ENCODE data around the gene VSIG2.
"Not testable (repeated sequence)": the region's sequence is repeated elsewhere in the genome, so short reads cannot be mapped to it uniquely, and the experiment has no call there.

Gene VSIG2

GRCh38 chr11:124751741-124752470, at the start of gene VSIG2:
VSIG2 (minus strand) TSS chr11:124752255; CDS start chr11:124752137, 118 bp downstream.
- no peak for DNase-seq (ENCODE audit: low read depth in 1 of 2, low spot score in 1 of 2)

- DNase-seq (ENCODE audit: low read depth in 1 of 2, low spot score in 1 of 2): no peak
Observed at GRCh38 chr11:124801014-124801413, 49.0 kb upstream of the VSIG2 start.

- peak; percentile 53 to 73 for DNase-seq (ENCODE audit: low read depth in 1 of 2, low spot score in 1 of 2)
Observed at GRCh38 chr11:124800226-124800929, 48.3 kb upstream of the VSIG2 start, which contains the start of gene MSANTD2. MSANTD2 (minus strand) TSS chr11:124800406; CDS start chr11:124800380, 26 bp downstream.

- DNase-seq (ENCODE audit: low read depth in 1 of 2, low spot score in 1 of 2): peak; percentile 7 to 17
Observed at GRCh38 chr11:124799348-124800225, 47.5 kb upstream of the VSIG2 start.

- no peak for DNase-seq (ENCODE audit: low read depth in 1 of 2, low spot score in 1 of 2)
Observed at GRCh38 chr11:124798991-124799347, 46.9 kb upstream of the VSIG2 start.

- DNase-seq (ENCODE audit: low read depth in 1 of 2, low spot score in 1 of 2): no peak
Observed at GRCh38 chr11:124796312-124796711, 44.3 kb upstream of the VSIG2 start.

GRCh38 chr11:124793466-124794278, 41.6 kb upstream of the VSIG2 start:
- DNase-seq (ENCODE audit: low read depth in 1 of 2, low spot score in 1 of 2): no peak

GRCh38 chr11:124791626-124792341, 39.7 kb upstream of the VSIG2 start:
- no peak for DNase-seq (ENCODE audit: low read depth in 1 of 2, low spot score in 1 of 2)

GRCh38 chr11:124788521-124788920, 36.5 kb upstream of the VSIG2 start:
- DNase-seq (ENCODE audit: low read depth in 1 of 2, low spot score in 1 of 2): no peak

- DNase-seq (ENCODE audit: low read depth in 1 of 2, low spot score in 1 of 2): no peak
Observed at GRCh38 chr11:124784051-124784450, 32.0 kb upstream of the VSIG2 start.

- no peak for DNase-seq (ENCODE audit: low read depth in 1 of 2, low spot score in 1 of 2)
Observed at GRCh38 chr11:124783002-124783401, 30.9 kb upstream of the VSIG2 start.

GRCh38 chr11:124779568-124779967, 27.5 kb upstream of the VSIG2 start:
- DNase-seq (ENCODE audit: low read depth in 1 of 2, low spot score in 1 of 2): no peak

- no peak for DNase-seq (ENCODE audit: low read depth in 1 of 2, low spot score in 1 of 2)
Observed at GRCh38 chr11:124778281-124778680, 26.2 kb upstream of the VSIG2 start.

- DNase-seq (ENCODE audit: low read depth in 1 of 2, low spot score in 1 of 2): no peak
Observed at GRCh38 chr11:124776865-124777645, 25.0 kb upstream of the VSIG2 start.

GRCh38 chr11:124770959-124771358, 18.9 kb upstream of the VSIG2 start:
- not testable (repeated sequence) for DNase-seq (ENCODE audit: low read depth in 1 of 2, low spot score in 1 of 2)

GRCh38 chr11:124769806-124770774, 18.0 kb upstream of the VSIG2 start:
- no peak for DNase-seq (ENCODE audit: low read depth in 1 of 2, low spot score in 1 of 2)

- no peak for DNase-seq (ENCODE audit: low read depth in 1 of 2, low spot score in 1 of 2)
Observed at GRCh38 chr11:124768914-124769313, 16.9 kb upstream of the VSIG2 start.

- DNase-seq (ENCODE audit: low read depth in 1 of 2, low spot score in 1 of 2): no peak
Observed at GRCh38 chr11:124766156-124766555, 14.1 kb upstream of the VSIG2 start.
